OCI-M2 (cell line): ENCODE measurements around the gene PDAP1.
"Not testable (repeated sequence)": the region's sequence is repeated elsewhere in the genome, so short reads cannot be mapped to it uniquely, and the experiment has no call there.

Experiments used
- DNase-seq: peaks from one replicate; lab custom pipeline; 2025; ENCODE audit not compliant: unreplicated experiment; lab: John Stamatoyannopoulos, UW

PDAP1 gene

DNA sequence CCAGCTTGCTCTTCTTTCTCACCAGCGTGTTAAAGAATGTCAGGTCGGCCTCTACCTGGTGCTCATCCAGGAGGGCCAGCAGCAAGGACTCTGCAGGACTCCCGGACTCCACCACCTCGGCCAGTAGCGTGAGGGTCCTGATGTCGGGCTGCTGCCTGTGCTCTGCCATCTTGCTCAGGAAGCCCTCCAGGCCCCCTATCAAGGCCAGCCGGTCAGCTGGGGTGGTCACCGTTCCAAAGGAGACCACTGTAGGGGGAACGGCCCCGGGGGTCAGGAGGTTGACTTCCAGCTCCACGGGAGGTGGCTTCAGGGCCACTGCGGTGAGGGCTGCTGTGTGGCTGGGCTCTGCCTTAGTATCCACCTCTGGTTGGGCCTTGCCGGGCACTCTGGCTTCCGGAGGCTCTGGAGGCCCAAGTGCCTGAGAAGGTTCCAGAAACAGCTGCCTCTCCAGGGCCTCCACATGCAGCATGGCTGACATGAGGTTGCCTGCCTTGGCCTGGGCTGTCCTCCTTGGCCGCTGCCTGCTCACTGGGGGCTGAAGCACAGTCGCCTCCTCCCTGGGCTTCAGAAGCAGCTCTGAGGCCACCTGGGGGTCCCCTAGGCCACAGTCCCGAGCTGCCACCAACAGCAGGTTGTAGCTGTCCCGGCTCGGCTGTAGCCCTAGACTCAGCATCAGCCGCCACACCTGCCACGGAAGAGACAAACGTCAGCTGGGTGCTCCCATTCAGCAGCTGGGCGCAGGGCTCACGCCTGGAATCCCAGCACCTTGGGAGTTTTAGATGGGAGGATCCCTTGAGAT lies 16.7 kb upstream of the PDAP1 start:
- no peak for DNase-seq

- DNase-seq, result no peak
Measured at GRCh38 chr7:99422625-99423024, 14.2 kb upstream of the PDAP1 start.

DNA sequence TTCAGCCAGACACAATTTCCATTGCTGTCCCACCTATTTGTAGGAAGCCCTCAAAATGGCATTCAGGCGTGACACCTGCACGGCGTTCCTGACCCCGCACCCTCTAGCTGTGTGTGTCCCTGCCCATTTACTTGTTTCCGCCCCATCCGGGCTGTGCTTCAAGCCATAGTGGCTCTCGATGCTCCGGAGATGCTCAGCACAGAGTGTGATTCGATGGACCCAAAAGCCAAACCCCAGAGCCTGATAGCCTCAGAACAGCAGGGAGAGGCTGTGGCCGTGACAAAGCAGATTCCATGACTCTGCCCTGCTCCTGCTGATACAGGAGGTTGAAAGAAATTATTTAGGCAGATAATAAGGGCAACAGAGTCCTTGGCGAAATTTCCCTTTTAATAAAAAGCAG lies 13.8 kb upstream of the PDAP1 start:
- DNase-seq, result no peak

DNA sequence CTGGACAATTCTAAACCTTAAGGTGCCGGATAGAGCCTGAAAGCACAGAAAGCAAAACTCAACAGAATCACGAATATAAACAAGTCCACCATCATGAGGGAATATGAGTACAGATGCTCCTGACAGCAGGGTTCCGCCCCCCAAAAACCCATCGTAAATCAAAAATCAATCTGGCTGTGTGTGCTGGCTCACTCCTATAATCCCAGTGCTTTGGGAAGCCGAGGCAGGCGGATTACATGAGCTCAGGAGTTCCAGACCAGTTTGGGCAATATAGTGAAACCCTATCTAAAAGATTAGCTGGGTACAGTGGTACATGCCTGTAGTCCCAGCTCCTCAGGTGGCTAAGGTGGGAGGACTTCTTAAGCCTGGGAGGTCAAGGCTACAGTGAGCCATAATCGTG lies 12.6 kb upstream of the PDAP1 start:
- no peak for DNase-seq

DNA sequence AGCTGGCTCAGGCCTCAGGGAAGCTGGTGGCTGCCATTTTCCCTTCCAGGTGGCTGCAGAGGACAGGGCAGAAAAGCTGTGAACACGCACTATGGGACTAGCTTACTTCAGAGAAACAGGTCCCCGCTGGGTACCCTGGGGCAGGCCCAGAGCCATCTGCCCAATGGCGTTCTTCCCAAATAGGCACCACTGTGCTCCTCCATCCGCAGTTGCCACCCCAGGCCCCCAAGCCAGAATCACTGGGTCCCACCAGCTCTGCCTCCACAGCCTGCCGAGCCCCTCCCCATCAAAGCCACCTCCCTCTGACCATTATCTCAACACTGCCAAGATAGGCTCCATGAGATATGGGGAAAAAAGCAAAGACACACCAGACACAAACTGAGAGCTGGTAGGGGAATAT lies 11.8 kb upstream of the PDAP1 start:
- DNase-seq, result no peak

DNA sequence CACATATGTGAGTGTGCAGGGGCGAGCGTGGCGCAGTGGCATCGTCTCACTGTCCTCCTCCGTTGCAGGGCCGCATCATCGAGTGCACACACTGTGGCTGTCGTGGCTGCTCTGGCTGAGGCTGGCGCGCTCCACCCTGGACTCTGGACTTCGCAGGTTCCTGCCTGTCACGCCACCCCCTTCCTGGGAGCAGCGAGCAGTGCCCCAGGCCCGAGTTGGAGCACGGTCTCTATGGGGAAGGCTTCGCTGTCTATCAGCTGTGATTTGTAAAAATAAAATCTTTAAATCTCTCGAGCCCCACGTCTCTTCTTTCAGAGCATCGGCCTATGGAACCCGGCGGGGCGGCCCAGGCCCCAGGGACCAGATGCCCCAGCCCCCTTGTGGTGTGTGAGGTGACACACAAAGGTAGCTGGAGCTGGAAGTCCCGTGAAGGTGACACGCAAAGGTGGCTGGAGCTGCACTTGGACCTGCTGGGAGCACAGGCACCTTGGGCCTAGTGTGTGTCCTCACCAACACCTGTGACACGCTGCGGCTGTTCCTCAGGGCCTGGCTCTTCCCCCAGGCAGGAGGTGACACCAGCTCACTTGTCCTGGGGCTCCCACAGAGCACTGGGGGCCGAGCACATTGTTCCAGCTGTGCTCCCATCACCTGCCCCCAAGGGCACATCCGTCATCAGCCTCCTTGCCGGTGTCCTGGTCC lies 11.1 kb upstream of the PDAP1 start:
- no peak for DNase-seq

- no peak for DNase-seq
Measured at GRCh38 chr7:99418260-99418659, 9.9 kb upstream of the PDAP1 start.

DNA sequence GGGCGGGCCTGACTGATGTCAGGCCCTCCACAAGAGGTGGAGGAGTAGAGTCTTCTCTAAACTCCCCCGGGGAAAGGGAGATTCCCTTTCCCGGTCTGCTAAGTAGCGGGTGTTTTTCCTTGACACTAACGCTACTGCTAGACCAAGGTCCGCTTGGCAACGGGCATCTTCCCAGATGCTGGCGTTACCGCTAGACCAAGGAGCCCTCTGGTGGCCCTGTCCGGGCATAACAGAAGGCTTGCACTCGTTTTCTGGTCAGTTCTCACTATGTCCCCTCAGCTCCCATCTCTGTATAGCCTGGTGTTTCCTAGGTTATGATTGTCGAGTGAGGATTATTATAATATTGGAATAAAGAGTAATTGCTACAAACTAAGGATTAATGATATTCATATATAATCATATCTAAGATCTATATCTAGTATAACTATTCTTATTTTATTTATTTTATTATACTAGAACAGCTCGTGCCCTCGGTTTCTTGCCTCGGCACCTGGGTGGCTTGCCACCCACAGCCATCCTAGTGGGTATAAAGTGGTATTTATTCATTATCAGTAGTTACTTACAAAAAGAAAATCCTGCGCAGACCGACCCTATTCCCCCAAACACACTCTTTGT lies 7.2 kb upstream of the PDAP1 start:
- not testable (repeated sequence) for DNase-seq

DNA sequence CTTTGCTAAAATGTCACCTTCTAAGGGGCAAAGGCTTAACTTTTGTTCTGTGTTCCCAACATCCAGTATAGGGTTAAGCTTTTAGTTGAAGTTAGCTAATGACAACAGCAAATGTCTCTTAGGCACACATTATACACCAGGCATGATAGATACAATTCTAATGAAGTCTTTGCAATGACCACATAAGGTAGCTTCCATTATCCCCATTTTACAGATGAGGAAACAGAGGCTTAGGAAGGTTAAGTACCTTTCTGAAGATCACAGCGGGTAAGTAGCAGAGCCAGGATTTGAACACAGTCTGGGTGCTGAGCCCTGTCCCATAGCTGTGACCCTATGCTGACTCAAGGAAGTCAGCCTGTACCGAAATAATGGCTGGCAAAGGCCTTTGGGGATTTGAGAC lies 2.2 kb upstream of the PDAP1 start:
- DNase-seq, result no peak

DNA sequence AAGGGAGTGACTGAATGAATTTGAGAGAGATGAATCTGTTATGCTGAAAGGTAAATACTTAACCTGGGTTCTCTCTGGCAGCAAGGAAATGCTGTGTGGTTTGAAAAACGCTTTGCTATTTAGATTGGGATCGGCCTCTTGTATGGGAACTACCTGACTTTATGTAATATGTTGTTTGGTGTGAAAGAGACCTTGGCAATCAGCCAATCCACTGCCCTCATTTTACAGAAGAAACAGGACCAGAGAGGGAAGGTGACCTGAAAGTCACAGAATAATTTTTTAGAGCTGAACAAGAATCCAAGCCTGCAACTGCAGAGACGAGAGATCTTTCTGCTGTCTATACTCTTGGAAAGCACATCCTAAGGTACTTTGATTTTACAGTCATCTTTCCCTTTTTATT lies 1.4 kb upstream of the PDAP1 start:
- DNase-seq, result no peak

DNA sequence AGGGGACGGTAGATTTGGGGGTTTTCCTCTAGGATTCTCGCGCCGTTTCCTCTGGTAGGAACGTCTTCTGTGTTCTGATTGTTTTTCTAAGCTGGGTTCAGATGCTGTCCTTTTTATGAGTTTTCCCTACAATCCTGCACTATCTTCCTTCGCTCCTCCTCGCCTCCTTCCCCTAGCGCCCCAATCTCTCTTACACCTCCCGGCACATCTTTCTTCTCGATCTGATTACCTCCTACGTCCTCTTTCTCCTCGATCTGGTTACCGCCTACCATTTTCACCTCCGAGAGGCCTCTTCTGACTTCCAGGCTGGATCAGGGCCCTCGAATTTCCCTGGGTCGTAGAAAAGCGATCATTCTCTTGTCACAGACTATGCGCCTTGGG lies 785 bp upstream of the PDAP1 start:
- DNase-seq, result no peak

GRCh38 chr7:99407872-99408378 lies 472 bp downstream of the PDAP1 start:
- no peak for DNase-seq

DNA sequence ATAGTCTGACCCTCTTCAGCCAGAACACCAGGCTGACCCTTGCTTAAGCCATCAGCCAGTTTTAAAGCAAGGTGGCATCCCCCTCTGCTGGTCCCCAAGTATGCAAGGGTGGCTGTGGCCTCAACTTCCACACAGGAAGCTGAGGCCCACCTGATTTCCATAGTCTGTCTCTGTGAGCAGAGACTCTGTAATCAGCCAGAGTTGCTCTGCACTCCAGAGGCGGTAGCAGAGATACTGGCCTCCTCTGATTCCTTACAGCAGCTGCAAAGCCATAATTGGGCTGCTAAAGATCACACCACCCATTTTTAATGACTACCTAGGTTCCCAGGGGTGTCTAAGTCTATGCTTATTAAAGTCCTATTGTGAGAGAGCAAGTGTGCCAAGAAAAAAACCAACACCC lies 1.8 kb downstream of the PDAP1 start:
- no peak for DNase-seq

GRCh38 chr7:99404977-99405320 lies 3.4 kb downstream of the PDAP1 start:
- DNase-seq, result no peak

- DNase-seq, result no peak
Measured at GRCh38 chr7:99404235-99404976, 4.0 kb downstream of the PDAP1 start.

- no peak for DNase-seq
Measured at GRCh38 chr7:99403764-99404163, 4.6 kb downstream of the PDAP1 start.

DNA sequence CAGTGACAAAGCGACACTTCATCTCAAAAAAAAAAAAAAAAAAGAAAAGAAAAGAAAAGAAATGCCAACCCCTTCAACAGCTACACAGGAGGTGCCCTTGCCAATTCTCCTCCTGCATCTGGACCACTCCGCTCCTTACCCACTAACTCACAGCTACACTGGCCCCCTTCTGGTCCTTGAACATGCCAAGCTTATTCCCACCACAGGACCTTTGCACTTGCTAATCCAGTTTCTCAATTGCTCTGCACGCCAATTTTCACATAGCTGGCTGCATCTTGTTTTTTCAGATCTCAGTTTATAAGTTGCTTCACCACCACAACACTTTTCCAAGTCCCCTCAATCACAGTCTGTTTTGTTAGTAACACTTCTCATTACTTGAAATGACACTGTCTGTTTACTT lies 5.5 kb downstream of the PDAP1 start:
- DNase-seq, result no peak

GRCh38 chr7:99399597-99399996 lies 8.8 kb downstream of the PDAP1 start:
- DNase-seq, result no peak

- DNase-seq, result no peak
Measured at GRCh38 chr7:99398891-99399445, 9.4 kb downstream of the PDAP1 start.

DNA sequence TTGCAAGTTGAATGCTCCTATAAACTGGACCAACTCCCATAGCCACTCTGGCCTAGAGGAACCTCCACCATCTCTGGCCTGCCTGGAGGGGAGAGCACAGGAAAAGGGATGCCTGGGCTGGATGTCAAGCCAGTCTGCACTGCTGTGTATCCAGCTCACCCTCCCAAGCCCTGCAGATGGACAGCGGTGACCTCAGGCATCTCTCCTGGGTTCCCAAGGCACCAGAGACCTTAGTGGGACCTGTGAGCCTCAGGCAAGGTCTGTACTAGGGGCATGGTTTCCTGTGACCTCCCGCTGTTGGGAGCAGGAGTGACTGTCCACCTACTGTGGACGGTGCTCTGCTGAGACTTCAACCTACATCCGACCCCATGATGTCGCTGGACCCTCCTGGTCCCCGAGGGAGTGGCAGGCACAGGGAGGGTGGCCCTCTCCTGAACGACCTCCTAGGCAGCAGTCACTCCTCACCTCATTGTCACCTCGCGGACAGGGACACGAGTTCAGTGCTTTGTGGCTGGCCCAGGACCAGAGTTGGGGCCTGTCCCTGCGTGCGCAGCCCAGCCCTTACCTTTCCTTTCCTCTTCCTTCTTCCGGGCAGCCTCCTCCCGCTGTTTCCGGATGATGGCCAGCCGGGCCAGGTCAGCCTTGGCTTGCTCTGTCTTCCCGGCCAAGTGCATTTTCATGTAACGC lies 11.0 kb downstream of the PDAP1 start:
- no peak for DNase-seq
